ENCODE data around the gene MYO18A. TPM values are rescaled to one million over a fixed set of nuclear protein-coding genes. Genes with fewer than 3 reads are reported as not detected.

The MYO18A gene
- total RNA-seq, 1 donor from 2014 or later, result 28.8 TPM

- no peak for DNase-seq (ENCODE audit: extremely low spot score, unreplicated experiment)
- Mint-ChIP-seq H3K4me3 (ENCODE audit: unreplicated experiment) (no peak overlapping the region), H3K9me3 (ENCODE audit: unreplicated experiment) (no peaks in the 10 kb centered on the region), H3K27me3 (ENCODE audit: unreplicated experiment) (no peaks in the 10 kb centered on the region), H3K36me3 (ENCODE audit: unreplicated experiment) (peaks cover 32% of the 10 kb centered on the region), H3K4me1 (ENCODE audit: unreplicated experiment) (no peaks in the 10 kb centered on the region), H3K27ac (ENCODE audit: unreplicated experiment) (no peak overlapping the region)
- TF ChIP-seq CTCF (IDR thresholded peaks at IDR 0.05), result no peak
Observed at GRCh38 chr17:29093090-29093871, 86.9 kb downstream of the MYO18A start.

- H3K27me3 Mint-ChIP-seq (ENCODE audit: unreplicated experiment), result no peaks in the 10 kb centered on the region
- H3K9me3 Mint-ChIP-seq (ENCODE audit: unreplicated experiment), result no peaks in the 10 kb centered on the region
- H3K4me1 Mint-ChIP-seq (ENCODE audit: unreplicated experiment), result no peaks in the 10 kb centered on the region
- H3K4me3 Mint-ChIP-seq (ENCODE audit: unreplicated experiment), result no peak overlapping the region
- DNase-seq (ENCODE audit: extremely low spot score, unreplicated experiment), result no peak
- TF ChIP-seq CTCF (IDR thresholded peaks at IDR 0.05), result no peak
- peaks cover 29% of the 10 kb centered on the region for H3K36me3 Mint-ChIP-seq (ENCODE audit: unreplicated experiment)
- H3K27ac Mint-ChIP-seq (ENCODE audit: unreplicated experiment), result no peak overlapping the region
Observed at GRCh38 chr17:29091606-29092289, 88.5 kb downstream of the MYO18A start.

- Mint-ChIP-seq H3K9me3 (ENCODE audit: unreplicated experiment) (no peaks in the 10 kb centered on the region), H3K27me3 (ENCODE audit: unreplicated experiment) (no peaks in the 10 kb centered on the region), H3K36me3 (ENCODE audit: unreplicated experiment) (peaks cover 26% of the 10 kb centered on the region), H3K4me3 (ENCODE audit: unreplicated experiment) (no peak overlapping the region), H3K4me1 (ENCODE audit: unreplicated experiment) (peaks cover under 1% of the 10 kb centered on the region), H3K27ac (ENCODE audit: unreplicated experiment) (no peak overlapping the region)
- no peak for DNase-seq (ENCODE audit: extremely low spot score, unreplicated experiment)
- no peak for TF ChIP-seq CTCF (IDR thresholded peaks at IDR 0.05)
Observed at GRCh38 chr17:29090750-29091605, 89.2 kb downstream of the MYO18A start.

GRCh38 chr17:29090108-29090507 lies 90.1 kb downstream of the MYO18A start:
- H3K4me3 Mint-ChIP-seq (ENCODE audit: unreplicated experiment), result no peak overlapping the region
- no peak overlapping the region for H3K27ac Mint-ChIP-seq (ENCODE audit: unreplicated experiment)
- DNase-seq (ENCODE audit: extremely low spot score, unreplicated experiment), result no peak
- H3K4me1 Mint-ChIP-seq (ENCODE audit: unreplicated experiment), result peaks cover 6% of the 10 kb centered on the region
- no peaks in the 10 kb centered on the region for H3K9me3 Mint-ChIP-seq (ENCODE audit: unreplicated experiment)
- no peaks in the 10 kb centered on the region for H3K27me3 Mint-ChIP-seq (ENCODE audit: unreplicated experiment)
- H3K36me3 Mint-ChIP-seq (ENCODE audit: unreplicated experiment), result peaks cover 26% of the 10 kb centered on the region
- no peak for TF ChIP-seq CTCF (IDR thresholded peaks at IDR 0.05)
